DND-41 (cell line): ENCODE measurements around the gene PLCB3.

Experiments used
- CTCF ChIP-seq: IDR thresholded peaks from 2 replicates; pipeline ENCODE4 v1.5.1; 2012; ENCODE audit warnings: borderline replicate concordance, low read length, moderate library complexity, mild to moderate bottlenecking; ENCODE audit not compliant: poor library complexity, severe bottlenecking; ENCODE audit errors: extremely low read depth
- EZH2 ChIP-seq: IDR thresholded peaks from 3 replicates; pipeline ENCODE4 v1.6.1; 2012; ENCODE audit warnings: borderline replicate concordance, low read depth, mild to moderate bottlenecking, moderate library complexity, low read length, inconsistent platforms; ENCODE audit not compliant: severe bottlenecking

- no peak for TF ChIP-seq EZH2
- no peak for TF ChIP-seq CTCF
These were observed 10.3 kb downstream of the PLCB3 start for GRCh38 chr11:64261556-64262080.
